SJSA1 (cell line): Measurements from ENCODE around the gene ATP9A. TPM values are rescaled to one million over a fixed set of nuclear protein-coding genes. Genes with fewer than 3 reads are reported as not detected.
A peak's percentile ranks its signal among the peaks of the same experiment; 100 is the strongest.

Experiments
- DNase-seq, 2 experiments: peaks; one replicate each; pipeline ENCODE4 v3.0.0-alpha.2; 2015 to 2020; ENCODE audit warnings: low spot score in 2 of 2, low read depth in 1 of 2
- H3K27ac ChIP-seq: fragments of 250-450 bp; sonication (Bioruptor Pico); 2 replicates; pipeline ENCODE4 v1.5.1; 2020; ENCODE audit warnings: mild to moderate bottlenecking, moderate library complexity
- H3K27me3 ChIP-seq: fragments of 250-450 bp; sonication (Bioruptor Pico); replicated peaks from 2 replicates; pipeline ENCODE4 v1.5.1; 2020; ENCODE audit warnings: mild to moderate bottlenecking, moderate library complexity
- H3K36me3 ChIP-seq: fragments of 250-450 bp; sonication (Bioruptor Pico); 2 replicates; pipeline ENCODE4 v1.5.1; 2020; ENCODE audit warnings: mild to moderate bottlenecking
- H3K4me1 ChIP-seq: fragments of 250-450 bp; sonication (Bioruptor Pico); replicated peaks from 2 replicates; pipeline ENCODE4 v1.6.1; 2021; ENCODE audit warnings: mild to moderate bottlenecking
- H3K4me3 ChIP-seq: fragments of 250-450 bp; sonication (Bioruptor Pico); 2 replicates; pipeline ENCODE4 v1.5.1; 2020; ENCODE audit warnings: mild to moderate bottlenecking
- H3K9me3 ChIP-seq: fragments of 250-450 bp; sonication (Bioruptor Pico); replicated peaks from 2 replicates; pipeline ENCODE4 v1.5.1; 2020; ENCODE audit warnings: mild to moderate bottlenecking
- total RNA-seq: library from RNA; depleted of rRNA; stranded (reverse); fragments of >200 nt; shearing (Covaris generic); gene quantifications from 2 replicates; pipeline ENCODE4 v1.2.3, GENCODE V29; 2014

ATP9A gene
- total RNA-seq, 1 experiment from 2014 or later: 5.9 TPM

DNA sequence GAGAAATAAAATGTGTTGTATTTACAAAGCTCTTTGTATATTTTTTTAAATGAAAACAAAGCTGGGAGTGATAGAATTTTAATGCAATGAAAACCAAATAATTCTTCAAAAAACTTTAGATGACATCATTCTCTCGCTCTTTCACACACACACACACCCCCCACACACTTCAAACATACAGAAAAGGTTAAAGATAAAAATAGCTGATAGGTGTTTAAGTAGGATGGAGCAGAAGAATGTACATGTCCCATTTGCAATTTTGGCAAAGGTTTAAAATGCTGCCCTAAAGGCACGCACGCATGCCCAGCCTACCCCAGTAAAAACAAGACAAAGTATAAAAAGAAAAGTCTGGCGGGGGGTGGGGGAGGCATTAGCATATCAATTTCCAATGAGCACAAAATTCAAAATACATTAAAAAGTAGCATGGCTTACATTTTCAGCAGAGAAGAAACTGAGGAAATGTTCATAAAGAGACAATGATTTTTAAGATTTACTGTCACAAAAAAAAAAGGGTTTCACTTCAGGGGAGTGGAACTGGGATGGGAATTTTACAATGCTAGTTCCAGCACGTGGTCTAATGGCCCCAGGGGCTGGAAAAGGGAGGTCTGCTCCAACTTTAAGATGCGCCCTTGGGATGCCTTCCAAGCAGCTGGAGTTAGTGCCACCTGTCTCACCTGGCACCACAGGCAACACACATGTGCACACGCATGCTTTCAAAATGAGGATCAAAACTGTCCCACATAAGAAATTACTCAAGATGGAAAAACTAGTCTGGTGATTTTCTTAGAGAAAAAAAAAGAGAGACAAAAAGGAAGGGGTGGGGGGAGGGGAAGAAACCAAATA, 170.6 kb downstream of the ATP9A start:
- Histone ChIP-seq H3K4me3 (no peak overlapping the region), H3K4me1 (no peaks in the 10 kb centered on the region), H3K27ac (no peak overlapping the region), H3K27me3 (no peaks in the 10 kb centered on the region), H3K36me3 (no peaks in the 10 kb centered on the region), H3K9me3 (no peaks in the 10 kb centered on the region)
- DNase-seq: no peak

DNA sequence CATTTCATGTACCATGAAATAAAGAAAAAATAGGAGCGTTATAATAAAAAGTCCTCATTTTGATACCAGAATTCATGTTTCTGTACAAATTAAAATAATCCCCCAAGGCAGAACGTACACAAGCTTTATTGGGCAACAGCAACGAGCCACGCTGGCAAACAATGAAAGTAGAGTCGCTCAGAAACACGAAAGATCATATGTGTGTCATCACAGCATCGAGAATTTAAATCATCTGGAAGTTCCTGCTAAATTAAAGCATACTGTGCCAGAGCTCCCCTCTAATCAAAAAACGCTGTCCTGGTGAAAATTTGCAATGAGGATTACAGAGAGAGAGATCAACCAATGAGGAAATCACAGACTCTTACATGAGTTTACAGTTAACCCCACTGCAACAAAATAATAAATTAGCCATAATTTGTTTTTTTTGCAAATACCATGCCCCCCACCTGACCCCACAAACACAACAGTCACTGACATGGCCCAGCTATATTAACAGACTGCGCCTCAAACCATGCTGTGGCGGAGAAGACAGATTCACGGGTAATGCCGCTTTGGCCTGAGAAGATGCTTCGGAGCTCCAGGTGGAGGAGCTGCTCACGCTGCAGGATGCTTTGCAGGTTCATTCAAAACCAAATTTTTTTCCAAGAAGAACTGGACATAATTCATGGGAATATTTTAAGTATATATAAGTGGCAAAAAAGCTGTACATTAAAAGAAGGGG, 171.4 kb downstream of the ATP9A start:
- H3K9me3 ChIP-seq: no peaks in the 10 kb centered on the region
- no peak overlapping the region for H3K4me3 ChIP-seq
- no peak for DNase-seq
- H3K27ac ChIP-seq: no peak overlapping the region
- no peaks in the 10 kb centered on the region for H3K36me3 ChIP-seq
- H3K4me1 ChIP-seq: no peaks in the 10 kb centered on the region
- no peaks in the 10 kb centered on the region for H3K27me3 ChIP-seq

DNA sequence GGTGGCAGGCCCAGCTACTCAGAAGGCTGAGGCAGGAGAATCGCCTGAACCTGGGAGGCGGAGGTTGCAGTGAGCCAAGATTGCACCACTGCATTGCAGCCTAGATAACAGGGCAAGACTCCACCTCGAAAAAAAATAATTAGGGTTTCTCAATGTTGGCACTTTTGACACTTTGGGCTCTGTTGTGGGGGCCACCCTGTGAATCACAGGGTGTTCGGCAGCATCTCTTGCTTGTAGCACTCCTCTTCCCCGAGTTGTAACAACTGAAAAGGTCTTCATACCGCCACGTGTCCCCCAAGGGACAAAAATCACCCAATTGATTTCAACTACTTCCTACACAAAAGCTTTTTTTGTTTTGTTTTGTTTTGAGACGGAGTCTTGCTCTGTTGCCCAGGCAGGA, 172.4 kb downstream of the ATP9A start:
- Histone ChIP-seq H3K27ac (no peak overlapping the region), H3K4me1 (no peaks in the 10 kb centered on the region), H3K4me3 (no peak overlapping the region), H3K36me3 (no peaks in the 10 kb centered on the region), H3K9me3 (no peaks in the 10 kb centered on the region), H3K27me3 (no peaks in the 10 kb centered on the region)
- DNase-seq: no peak

DNA sequence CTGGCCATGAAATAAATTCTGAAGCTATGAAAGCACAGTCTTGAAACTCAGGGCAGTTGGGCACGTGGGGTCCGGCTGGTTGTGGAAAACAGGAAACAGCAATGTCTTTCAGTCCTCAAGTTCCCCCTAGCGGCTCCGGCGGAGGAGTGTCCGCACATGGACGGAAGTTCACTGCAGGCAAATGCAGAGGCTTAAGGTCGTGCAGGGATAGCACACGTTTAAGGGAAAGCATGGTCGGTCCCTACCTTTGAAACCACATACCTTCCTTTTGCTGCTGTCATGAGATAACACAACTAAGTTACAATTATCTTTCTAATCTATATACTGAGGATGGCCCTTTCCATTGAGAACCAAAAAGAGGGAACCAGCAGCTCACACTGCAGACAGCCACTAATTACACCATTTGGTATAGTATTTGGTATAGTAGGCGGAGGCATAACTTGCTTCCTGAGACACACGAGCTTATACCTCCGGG, 173.1 kb downstream of the ATP9A start:
- no peak overlapping the region for H3K27ac ChIP-seq
- H3K4me3 ChIP-seq: no peak overlapping the region
- no peaks in the 10 kb centered on the region for H3K27me3 ChIP-seq
- H3K36me3 ChIP-seq: no peaks in the 10 kb centered on the region
- no peaks in the 10 kb centered on the region for H3K4me1 ChIP-seq
- peak; percentile 58 to 81 for DNase-seq
- no peaks in the 10 kb centered on the region for H3K9me3 ChIP-seq

DNA sequence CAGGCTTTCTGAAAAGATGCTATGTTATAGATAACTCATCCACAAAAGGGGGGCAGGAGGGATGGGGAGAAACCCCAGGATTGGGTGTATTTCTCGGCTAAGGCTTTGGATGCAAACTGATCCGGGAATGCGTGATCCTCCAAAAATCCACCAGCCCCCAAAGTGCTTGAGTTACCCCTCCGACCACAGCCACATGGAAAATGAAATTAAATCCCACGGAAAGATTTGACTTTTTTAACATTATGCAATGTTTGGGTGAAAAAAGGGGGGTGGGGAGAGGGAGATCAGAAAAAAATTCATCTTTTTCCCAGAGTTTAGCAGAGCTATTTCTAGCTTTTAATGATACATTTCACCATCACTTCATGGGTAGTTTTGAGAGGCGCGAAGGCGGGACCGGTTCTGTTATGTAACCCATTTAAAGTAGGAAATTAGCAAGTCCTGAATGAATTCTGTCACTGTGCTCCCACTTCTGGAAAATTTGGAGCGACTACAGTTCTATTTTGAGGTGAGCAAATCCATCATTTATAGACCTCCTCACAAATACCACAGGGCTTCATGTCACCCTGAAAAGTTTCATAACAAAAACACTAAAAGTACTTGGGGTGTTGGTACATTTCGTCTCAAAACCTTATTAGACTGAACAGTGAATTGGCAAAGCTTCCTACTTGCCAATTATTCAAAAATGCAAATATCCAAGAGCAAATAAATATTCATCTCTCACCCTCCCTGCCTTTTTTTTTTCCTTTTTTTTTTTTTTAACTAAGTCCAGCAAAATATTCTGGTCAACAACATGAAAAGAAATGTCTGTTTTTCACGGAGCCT, 173.7 kb downstream of the ATP9A start:
- Histone ChIP-seq H3K36me3 (no peaks in the 10 kb centered on the region), H3K4me3 (no peak overlapping the region), H3K9me3 (no peaks in the 10 kb centered on the region), H3K4me1 (no peaks in the 10 kb centered on the region), H3K27me3 (no peaks in the 10 kb centered on the region), H3K27ac (no peak overlapping the region)
- DNase-seq: no peak

DNA sequence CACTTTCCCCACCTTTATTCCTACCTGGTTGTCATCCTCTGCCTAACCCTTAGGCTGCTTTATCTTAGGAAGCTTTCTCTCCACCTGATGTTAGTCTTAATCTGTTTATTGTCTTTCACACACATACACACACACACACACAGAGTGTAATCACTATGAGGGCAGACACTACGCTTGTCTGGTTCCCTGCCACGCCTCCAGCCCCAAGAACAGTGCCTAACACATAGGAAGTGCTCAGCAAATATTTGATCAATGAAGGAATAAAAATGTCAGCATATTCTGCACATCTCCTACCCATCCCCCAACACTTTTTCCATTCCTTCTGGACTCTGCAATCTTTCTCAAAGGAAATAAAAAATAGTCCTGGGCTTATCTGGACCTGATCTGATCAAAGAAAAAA, 174.6 kb downstream of the ATP9A start:
- Histone ChIP-seq H3K9me3 (no peaks in the 10 kb centered on the region), H3K27ac (no peak overlapping the region), H3K4me3 (no peak overlapping the region), H3K36me3 (no peaks in the 10 kb centered on the region), H3K4me1 (no peaks in the 10 kb centered on the region), H3K27me3 (no peaks in the 10 kb centered on the region)
- no peak for DNase-seq

DNA sequence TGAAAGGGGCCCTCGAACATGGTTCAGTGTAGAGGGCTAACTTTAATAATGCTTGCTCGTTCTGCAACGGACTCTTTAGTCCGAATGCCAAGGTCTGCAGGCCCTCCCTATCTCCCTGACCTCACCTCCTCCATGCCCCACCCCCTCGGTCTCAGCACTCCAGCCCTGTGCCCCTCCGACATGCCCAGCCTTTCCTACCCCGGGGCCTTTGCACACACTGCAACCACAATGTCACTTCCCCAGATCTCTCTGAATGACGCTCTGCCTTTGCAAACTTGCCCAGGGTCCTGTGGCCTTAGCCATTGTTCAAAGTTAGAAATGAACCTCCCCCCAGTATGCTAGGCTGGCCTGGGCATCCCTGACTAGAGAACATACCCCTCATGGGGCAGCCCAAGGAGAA, 175.6 kb downstream of the ATP9A start:
- Histone ChIP-seq H3K27ac (no peak overlapping the region), H3K27me3 (no peaks in the 10 kb centered on the region), H3K36me3 (no peaks in the 10 kb centered on the region), H3K4me1 (no peaks in the 10 kb centered on the region), H3K9me3 (no peaks in the 10 kb centered on the region), H3K4me3 (no peak overlapping the region)
- no peak for DNase-seq

DNA sequence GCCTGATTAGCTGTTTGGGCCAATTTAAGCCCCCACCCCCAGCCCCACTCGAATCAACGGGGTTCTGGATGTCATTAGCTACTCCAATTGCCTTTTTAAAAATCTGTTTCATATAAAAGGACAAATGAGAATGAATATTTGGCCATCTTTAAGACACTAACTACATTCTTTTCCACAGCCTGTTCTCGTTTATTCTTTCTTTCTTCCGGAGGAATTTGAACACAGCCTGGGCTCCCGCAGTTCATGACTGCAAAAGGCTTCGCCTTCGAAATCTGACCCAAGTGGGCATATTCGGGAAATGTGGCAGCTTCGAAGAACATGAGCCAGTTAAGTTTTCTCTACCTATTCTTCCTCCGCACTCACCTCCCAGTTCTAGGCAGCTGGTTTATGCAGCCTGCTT, 176.3 kb downstream of the ATP9A start:
- Histone ChIP-seq H3K4me3 (no peak overlapping the region), H3K27ac (no peak overlapping the region), H3K4me1 (no peaks in the 10 kb centered on the region), H3K9me3 (no peaks in the 10 kb centered on the region), H3K27me3 (no peaks in the 10 kb centered on the region), H3K36me3 (no peaks in the 10 kb centered on the region)
- no peak for DNase-seq

DNA sequence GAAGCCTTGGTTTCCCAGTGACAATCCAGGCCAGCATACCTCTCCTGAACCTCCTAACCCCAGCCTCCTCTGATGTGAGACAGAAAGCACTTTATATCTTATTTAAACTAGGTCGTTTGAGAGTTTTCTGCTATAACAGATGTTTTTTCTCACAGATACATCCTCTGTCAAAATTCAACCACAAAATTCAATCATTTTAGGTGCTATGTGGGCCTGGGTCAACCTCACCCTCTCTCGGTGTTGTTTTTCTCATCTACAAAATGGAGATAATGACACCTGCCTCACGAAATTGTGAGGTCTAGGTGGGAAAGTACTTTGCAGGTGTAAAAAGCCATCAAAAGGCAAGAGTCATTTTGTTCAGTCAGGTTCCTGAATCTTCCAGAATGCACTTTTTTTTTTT, 179.4 kb downstream of the ATP9A start:
- no peak overlapping the region for H3K4me3 ChIP-seq
- no peaks in the 10 kb centered on the region for H3K9me3 ChIP-seq
- no peaks in the 10 kb centered on the region for H3K36me3 ChIP-seq
- H3K4me1 ChIP-seq: peaks cover 8% of the 10 kb centered on the region
- no peak for DNase-seq
- H3K27me3 ChIP-seq: no peaks in the 10 kb centered on the region
- H3K27ac ChIP-seq: no peak overlapping the region

DNA sequence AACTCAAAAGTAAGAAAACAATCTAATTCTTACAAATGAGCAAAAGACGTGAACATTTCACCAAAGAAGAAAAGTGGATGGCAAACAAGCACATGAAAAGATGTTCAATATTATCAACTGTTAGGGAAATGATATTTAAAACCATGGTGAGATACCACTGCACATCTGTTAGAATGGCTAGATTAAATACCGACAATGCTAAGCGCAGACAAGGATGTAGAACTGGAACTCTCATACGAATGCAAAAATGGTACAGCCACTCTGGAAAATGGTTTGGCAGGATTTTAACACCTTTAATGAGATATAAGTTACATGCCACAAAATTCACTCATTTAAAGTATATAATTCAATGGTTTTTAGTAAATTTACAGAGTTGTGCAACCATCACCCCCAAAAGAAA, 181.0 kb downstream of the ATP9A start:
- H3K4me1 ChIP-seq: peaks cover 8% of the 10 kb centered on the region
- H3K27ac ChIP-seq: no peak overlapping the region
- no peaks in the 10 kb centered on the region for H3K36me3 ChIP-seq
- no peak for DNase-seq
- H3K27me3 ChIP-seq: no peaks in the 10 kb centered on the region
- H3K9me3 ChIP-seq: no peaks in the 10 kb centered on the region
- no peak overlapping the region for H3K4me3 ChIP-seq

DNA sequence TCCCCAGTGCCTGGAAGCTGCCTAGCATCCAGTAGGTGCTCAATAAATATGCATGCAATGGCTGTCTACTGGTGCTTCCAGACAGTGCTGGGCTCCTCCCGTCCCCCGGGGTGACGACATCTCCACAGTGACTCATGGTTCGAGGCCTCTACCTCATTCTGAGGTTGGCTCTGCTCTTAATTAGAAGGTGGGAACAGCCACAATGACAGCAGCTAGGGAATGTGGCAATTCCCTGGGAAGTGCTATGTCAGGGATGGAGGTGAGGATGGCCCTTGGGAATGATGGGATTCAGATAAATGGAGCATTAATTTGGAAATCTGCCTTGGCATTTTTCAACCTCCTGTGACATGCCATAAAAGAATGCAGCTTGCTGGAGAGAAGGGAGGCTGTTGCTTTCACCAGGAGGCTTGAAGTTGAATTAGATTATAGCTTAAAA, 182.2 kb downstream of the ATP9A start:
- Histone ChIP-seq H3K36me3 (no peaks in the 10 kb centered on the region), H3K9me3 (no peaks in the 10 kb centered on the region), H3K4me3 (no peak overlapping the region), H3K4me1 (peaks cover 8% of the 10 kb centered on the region), H3K27ac (no peak overlapping the region), H3K27me3 (no peaks in the 10 kb centered on the region)
- DNase-seq: peak; percentile 46 to 54

DNA sequence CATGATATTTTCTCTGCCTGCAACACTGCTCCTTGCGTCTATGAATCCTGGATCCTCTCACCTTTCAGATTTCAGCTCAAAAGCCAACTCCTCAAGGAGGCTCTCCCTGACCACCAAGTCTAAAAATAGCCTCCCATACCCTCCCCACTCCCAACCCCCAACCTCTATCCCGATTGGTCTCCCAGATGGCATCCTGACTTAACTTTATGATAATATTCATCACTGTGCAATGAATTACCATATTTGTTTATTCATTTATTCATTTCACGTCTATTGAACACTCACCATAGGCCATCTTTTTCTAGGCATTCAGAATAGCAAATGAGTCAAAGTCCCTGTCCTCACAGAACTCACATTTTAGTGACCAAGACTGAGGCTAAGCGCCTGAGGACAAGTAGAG, 183.0 kb downstream of the ATP9A start:
- no peaks in the 10 kb centered on the region for H3K9me3 ChIP-seq
- peaks cover 8% of the 10 kb centered on the region for H3K4me1 ChIP-seq

DNA sequence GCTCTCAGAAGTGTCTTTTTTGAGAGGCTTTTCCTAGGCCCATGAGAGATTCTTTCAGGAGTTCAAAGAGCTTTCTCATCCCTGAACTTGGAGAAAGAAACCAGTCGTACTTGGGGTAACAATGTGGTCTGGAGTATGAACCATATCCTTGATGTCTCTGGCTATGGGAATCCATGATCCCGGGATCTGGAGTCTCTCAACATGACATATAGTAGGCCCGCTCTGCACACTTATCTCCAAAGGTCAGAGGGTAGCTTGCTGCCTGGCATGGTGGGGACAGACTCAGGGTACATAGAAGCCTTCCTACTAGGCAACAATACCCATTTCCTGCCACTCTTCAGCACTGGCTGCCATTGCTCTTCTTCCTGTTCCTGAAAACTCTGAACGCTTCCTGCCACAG, 183.5 kb downstream of the ATP9A start:
- no peak for DNase-seq
- Histone ChIP-seq H3K4me3 (no peak overlapping the region), H3K27ac (no peak overlapping the region), H3K36me3 (no peaks in the 10 kb centered on the region), H3K4me1 (peaks cover 8% of the 10 kb centered on the region), H3K27me3 (no peaks in the 10 kb centered on the region), H3K9me3 (no peaks in the 10 kb centered on the region)

More for the DNA sequence above, 183.0 kb downstream of the ATP9A start:
- H3K4me3 ChIP-seq: no peak overlapping the region
- H3K36me3 ChIP-seq: no peaks in the 10 kb centered on the region
- H3K27ac ChIP-seq: no peak overlapping the region
- no peak for DNase-seq
- H3K27me3 ChIP-seq: no peaks in the 10 kb centered on the region

DNA sequence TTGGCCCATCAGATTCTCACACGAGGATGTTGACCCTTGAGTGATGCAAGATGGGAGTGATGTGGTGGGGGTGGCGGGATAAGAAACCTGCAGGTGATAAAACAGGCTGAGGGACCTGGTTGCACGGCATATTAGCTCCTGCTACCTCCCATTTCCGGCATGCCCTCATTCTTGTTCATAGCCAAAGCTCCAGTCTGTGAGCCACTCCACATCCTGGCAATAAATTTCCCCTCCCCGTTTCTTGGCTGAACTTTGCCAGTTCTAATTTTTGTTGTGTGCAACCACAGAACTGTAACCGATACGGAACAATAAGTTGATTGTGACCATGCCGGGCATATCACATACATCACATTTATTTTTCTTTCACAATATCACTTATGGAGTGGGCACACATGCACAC, 184.1 kb downstream of the ATP9A start:
- Histone ChIP-seq H3K9me3 (no peaks in the 10 kb centered on the region), H3K36me3 (no peaks in the 10 kb centered on the region), H3K4me1 (peaks cover 8% of the 10 kb centered on the region), H3K27ac (no peak overlapping the region), H3K27me3 (no peaks in the 10 kb centered on the region), H3K4me3 (no peak overlapping the region)
- DNase-seq: no peak
